Endodermal cell (in vitro differentiated cells): ENCODE measurements around the gene PEX6. TPM values are rescaled to one million over a fixed set of nuclear protein-coding genes. Genes with fewer than 3 reads are reported as not detected.

Experiments used
- DNase-seq: peaks from one replicate; pipeline ENCODE4 v3.0.0-alpha.2; 2017
- H3K27ac ChIP-seq: 2 replicates; pipeline ENCODE4 v1.5.1; 2013; ENCODE audit warnings: mild to moderate bottlenecking, low read depth, low read length, moderate library complexity
- H3K27me3 ChIP-seq: 2 replicates; pipeline ENCODE4 v1.6.1; 2013; ENCODE audit warnings: mild to moderate bottlenecking, low read length, moderate library complexity; ENCODE audit not compliant: insufficient read depth, control insufficient read depth, poor library complexity, severe bottlenecking
- H3K36me3 ChIP-seq: 2 replicates; pipeline ENCODE4 v1.7.0; 2013; ENCODE audit warnings: mild to moderate bottlenecking, low read length, moderate library complexity; ENCODE audit not compliant: control insufficient read depth, insufficient read depth
- H3K4me1 ChIP-seq: one replicate; pipeline ENCODE4 v1.7.0; 2013; ENCODE audit warnings: low read length; ENCODE audit not compliant: control insufficient read depth, insufficient read depth
- H3K4me3 ChIP-seq: 2 replicates; pipeline ENCODE4 v1.5.1; 2013; ENCODE audit warnings: mild to moderate bottlenecking, low read length, moderate library complexity
- H3K9ac ChIP-seq: 2 replicates; pipeline ENCODE4 v1.6.1; 2013; ENCODE audit warnings: mild to moderate bottlenecking, low read length, moderate library complexity; ENCODE audit not compliant: poor library complexity, severe bottlenecking; ENCODE audit errors: extremely low read depth
- H3K9me3 ChIP-seq: 2 replicates; pipeline ENCODE4 v1.6.1; 2013; ENCODE audit warnings: mild to moderate bottlenecking, low read length, moderate library complexity; ENCODE audit not compliant: control insufficient read depth
- H3K27ac Mint-ChIP-seq: 2 replicates; pipeline ENCODE4 v1.8.0; 2020; ENCODE audit warnings: mixed read lengths
- H3K27me3 Mint-ChIP-seq: 2 replicates; pipeline ENCODE4 v1.8.0; 2021; ENCODE audit warnings: mild to moderate bottlenecking, mixed read lengths; ENCODE audit not compliant: insufficient read depth
- H3K36me3 Mint-ChIP-seq: 2 replicates; pipeline ENCODE4 v1.8.0; 2020; ENCODE audit warnings: low read depth, mixed read lengths
- H3K4me1 Mint-ChIP-seq: 2 replicates; pipeline ENCODE4 v1.8.0; 2020; ENCODE audit warnings: mixed read lengths
- H3K4me3 Mint-ChIP-seq: 2 replicates; pipeline ENCODE4 v1.8.0; 2020; ENCODE audit warnings: mild to moderate bottlenecking, moderate library complexity, mixed read lengths
- H3K9me3 Mint-ChIP-seq: 2 replicates; pipeline ENCODE4 v1.8.0; 2020; ENCODE audit warnings: mild to moderate bottlenecking, mixed read lengths
- WGBS, 2 experiments: methylation state at CpG; one replicate each; pipeline versions ENCODE4 v1.1.5 to v1.1.7; 2013; ENCODE audit warnings: missing lambda C conversion rate in 2 of 2, mixed read lengths in 1 of 2; ENCODE audit not compliant: insufficient coverage in 1 of 2, insufficient read length in 1 of 2; 5-methylcytosine and 5-hydroxymethylcytosine counted together
- total RNA-seq, 2 donors: library from RNA; stranded (reverse); fragmentation: NEBNext Ultra II Directional in 1 of 2; extraction: Animal tissue kit (Norgen Biotek cat#: 25700) in 1 of 2; gene quantifications; 2 replicates in 1 of 2; 3 replicates in 1 of 2; pipeline ENCODE4 v1.2.1, GENCODE V29; 2021
- TF ChIP-seq, protein P1 (sequence below): fragments of 200-600 bp; sonication (generic); conservative IDR thresholded peaks from 2 replicates; pipeline ENCODE4 v1.5.0; 2021; ENCODE audit warnings: antibody characterized with exemption, mild to moderate bottlenecking

PEX6 gene
- total RNA-seq, 2 donors from 2014 or later: 17.2 to 21.4 TPM

- H3K27me3 Mint-ChIP-seq: no peaks in the 10 kb centered on the region
- Histone ChIP-seq H3K36me3 (peaks cover 72% of the 10 kb centered on the region), H3K27me3 (no peaks in the 10 kb centered on the region), H3K9ac (no peak overlapping the region), H3K4me3 (no peak overlapping the region), H3K4me1 (peaks cover 8% of the 10 kb centered on the region), H3K27ac (no peak overlapping the region), H3K9me3 (no peaks in the 10 kb centered on the region)
- TF ChIP-seq, protein P1, sequence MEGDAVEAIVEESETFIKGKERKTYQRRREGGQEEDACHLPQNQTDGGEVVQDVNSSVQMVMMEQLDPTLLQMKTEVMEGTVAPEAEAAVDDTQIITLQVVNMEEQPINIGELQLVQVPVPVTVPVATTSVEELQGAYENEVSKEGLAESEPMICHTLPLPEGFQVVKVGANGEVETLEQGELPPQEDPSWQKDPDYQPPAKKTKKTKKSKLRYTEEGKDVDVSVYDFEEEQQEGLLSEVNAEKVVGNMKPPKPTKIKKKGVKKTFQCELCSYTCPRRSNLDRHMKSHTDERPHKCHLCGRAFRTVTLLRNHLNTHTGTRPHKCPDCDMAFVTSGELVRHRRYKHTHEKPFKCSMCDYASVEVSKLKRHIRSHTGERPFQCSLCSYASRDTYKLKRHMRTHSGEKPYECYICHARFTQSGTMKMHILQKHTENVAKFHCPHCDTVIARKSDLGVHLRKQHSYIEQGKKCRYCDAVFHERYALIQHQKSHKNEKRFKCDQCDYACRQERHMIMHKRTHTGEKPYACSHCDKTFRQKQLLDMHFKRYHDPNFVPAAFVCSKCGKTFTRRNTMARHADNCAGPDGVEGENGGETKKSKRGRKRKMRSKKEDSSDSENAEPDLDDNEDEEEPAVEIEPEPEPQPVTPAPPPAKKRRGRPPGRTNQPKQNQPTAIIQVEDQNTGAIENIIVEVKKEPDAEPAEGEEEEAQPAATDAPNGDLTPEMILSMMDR: no peak
- H3K9me3 Mint-ChIP-seq: no peaks in the 10 kb centered on the region
- peaks cover 51% of the 10 kb centered on the region for H3K36me3 Mint-ChIP-seq
- no peak for DNase-seq
- H3K4me3 Mint-ChIP-seq: peak overlapping the region; percentile 1
- peak overlapping the region; percentile 5 for H3K27ac Mint-ChIP-seq
- H3K4me1 Mint-ChIP-seq: peaks cover 9% of the 10 kb centered on the region
- 88 to 97% methylated on average over 2 of the region's 2 CpGs for WGBS, 2 experiments
These were observed 45.5 kb upstream of the PEX6 start for GRCh38 chr6:43024436-43024835.

- no peaks in the 10 kb centered on the region for H3K9me3 Mint-ChIP-seq
- H3K4me1 Mint-ChIP-seq: peaks cover 10% of the 10 kb centered on the region
- Histone ChIP-seq H3K9me3 (no peaks in the 10 kb centered on the region), H3K27me3 (no peaks in the 10 kb centered on the region), H3K9ac (peak within 1 kb of the TSS; percentile 92), H3K36me3 (peaks cover 70% of the 10 kb centered on the region), H3K27ac (peak within 1 kb of the TSS; percentile 72), H3K4me3 (peak within 1 kb of the TSS; percentile 98), H3K4me1 (peaks cover 8% of the 10 kb centered on the region)
- peaks cover 45% of the 10 kb centered on the region for H3K36me3 Mint-ChIP-seq
- DNase-seq: peak; percentile 93
- H3K4me3 Mint-ChIP-seq: peak within 1 kb of the TSS; percentile 98
- H3K27me3 Mint-ChIP-seq: no peaks in the 10 kb centered on the region
- 2 to 4% methylated on average over 31 to 56 of the region's 56 CpGs for WGBS, 2 experiments
- peak within 1 kb of the TSS; percentile 99 for H3K27ac Mint-ChIP-seq
- TF ChIP-seq, protein P1: no peak
These were observed 42.5 kb upstream of the PEX6 start, which contains the start of gene RRP36 for GRCh38 chr6:43021270-43022047. TSS of gene RRP36 (plus strand) at chr6:43021623. CDS start at chr6:43021655, 32 bp downstream.

DNA sequence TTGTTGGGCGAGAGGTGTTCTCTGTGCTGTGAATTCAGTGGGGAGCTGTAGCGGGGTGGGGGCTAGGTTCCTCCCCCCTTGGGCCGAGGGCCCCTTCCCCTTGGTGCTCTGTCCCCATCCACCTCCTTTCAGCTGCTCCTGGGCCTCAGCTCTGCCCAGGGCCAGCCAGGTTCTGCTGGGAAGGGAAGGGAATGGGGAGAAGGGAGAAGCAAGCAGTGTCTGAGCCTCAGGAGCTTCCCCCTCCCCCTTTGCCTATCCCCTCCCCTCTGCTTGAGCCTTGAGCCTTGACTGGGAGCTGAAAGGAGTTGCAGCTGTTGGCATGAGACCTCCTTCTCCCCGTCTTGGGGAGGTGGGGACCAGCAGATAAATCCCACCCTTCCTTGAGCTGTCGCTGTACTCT is 41.9 kb upstream of the PEX6 start:
- H3K9ac ChIP-seq: peak overlapping the region; percentile 92
- Mint-ChIP-seq H3K9me3 (no peaks in the 10 kb centered on the region), H3K4me1 (peaks cover 16% of the 10 kb centered on the region), H3K27me3 (no peaks in the 10 kb centered on the region), H3K36me3 (peaks cover 42% of the 10 kb centered on the region), H3K27ac (peak overlapping the region; percentile 95), H3K4me3 (peak overlapping the region; percentile 98)
- 65% methylated on average over 5 of the region's 5 CpGs; no CpG with 5 or more reads in 1 of the 2 experiments for WGBS, 2 experiments
- H3K4me3 ChIP-seq: peak overlapping the region; percentile 98
- H3K4me1 ChIP-seq: peaks cover 8% of the 10 kb centered on the region
- no peaks in the 10 kb centered on the region for H3K9me3 ChIP-seq
- peak; percentile 81 for DNase-seq
- H3K36me3 ChIP-seq: peaks cover 64% of the 10 kb centered on the region
- H3K27ac ChIP-seq: peak overlapping the region; percentile 63
- no peaks in the 10 kb centered on the region for H3K27me3 ChIP-seq
- TF ChIP-seq, protein P1: no peak
